Measurements from ENCODE around the gene NAPB. TPM values are rescaled to one million over a fixed set of nuclear protein-coding genes. Genes with fewer than 3 reads are reported as not detected.
"Not testable (repeated sequence)": the region's sequence is repeated elsewhere in the genome, so short reads cannot be mapped to it uniquely, and the experiment has no call there.

Gene NAPB
- total RNA-seq, 1 donor from 2014 or later: 74.1 TPM

DNA sequence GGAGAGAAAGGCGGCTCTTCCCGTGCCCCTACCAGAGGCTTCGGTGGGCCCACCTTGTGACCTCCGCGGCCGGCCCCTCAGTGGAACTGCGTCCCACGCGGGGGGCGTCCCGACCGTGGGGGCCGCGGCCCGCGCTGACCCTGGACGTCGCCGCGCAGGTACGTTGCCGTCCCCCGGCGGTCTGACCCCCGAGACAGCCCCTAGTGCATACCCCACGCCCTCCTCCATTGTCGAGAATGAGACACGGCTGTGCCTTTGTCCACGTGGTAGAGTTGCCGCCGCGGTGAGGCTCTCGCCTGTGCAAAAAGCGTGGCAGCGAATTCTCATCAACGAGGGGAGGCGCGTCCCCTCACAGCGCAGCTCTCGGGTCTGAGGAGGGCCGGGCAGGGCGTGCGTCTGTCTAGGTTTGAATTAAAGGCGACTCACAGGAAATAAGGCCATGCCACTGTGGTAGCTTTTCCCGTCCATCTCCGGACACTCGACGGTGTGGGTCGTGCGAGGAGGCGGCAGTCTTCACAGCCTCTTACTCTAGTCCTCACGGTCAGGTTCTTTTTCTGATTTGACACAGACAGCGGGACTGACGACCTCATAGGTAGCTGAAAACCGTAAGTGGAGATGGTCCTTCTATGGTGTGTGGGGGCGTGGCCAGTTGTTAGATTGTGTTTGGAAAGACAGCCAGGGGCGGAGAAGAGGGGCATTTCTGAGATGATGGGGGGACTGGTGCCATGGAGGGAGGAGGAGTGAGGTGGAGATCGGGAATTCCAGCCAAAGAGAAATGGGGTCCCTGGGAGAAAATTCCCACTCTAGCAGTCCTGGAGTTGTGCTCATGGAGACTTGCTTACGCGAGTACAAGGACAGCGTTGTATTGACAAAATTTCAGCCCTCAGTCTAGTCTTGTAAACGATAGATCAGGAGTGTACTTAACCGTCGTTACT lies 70.1 kb downstream of the NAPB start:
- Mint-ChIP-seq H3K9me3 (ENCODE audit: unreplicated experiment) (peaks cover 15% of the 10 kb centered on the region), H3K27ac (ENCODE audit: unreplicated experiment) (peak overlapping the region; percentile 40), H3K36me3 (ENCODE audit: unreplicated experiment) (no peaks in the 10 kb centered on the region), H3K4me3 (ENCODE audit: unreplicated experiment) (peak overlapping the region; percentile 93), H3K27me3 (ENCODE audit: unreplicated experiment) (peaks cover 5% of the 10 kb centered on the region), H3K4me1 (ENCODE audit: low read depth, unreplicated experiment) (peaks cover 9% of the 10 kb centered on the region)
- TF ChIP-seq, protein P1, sequence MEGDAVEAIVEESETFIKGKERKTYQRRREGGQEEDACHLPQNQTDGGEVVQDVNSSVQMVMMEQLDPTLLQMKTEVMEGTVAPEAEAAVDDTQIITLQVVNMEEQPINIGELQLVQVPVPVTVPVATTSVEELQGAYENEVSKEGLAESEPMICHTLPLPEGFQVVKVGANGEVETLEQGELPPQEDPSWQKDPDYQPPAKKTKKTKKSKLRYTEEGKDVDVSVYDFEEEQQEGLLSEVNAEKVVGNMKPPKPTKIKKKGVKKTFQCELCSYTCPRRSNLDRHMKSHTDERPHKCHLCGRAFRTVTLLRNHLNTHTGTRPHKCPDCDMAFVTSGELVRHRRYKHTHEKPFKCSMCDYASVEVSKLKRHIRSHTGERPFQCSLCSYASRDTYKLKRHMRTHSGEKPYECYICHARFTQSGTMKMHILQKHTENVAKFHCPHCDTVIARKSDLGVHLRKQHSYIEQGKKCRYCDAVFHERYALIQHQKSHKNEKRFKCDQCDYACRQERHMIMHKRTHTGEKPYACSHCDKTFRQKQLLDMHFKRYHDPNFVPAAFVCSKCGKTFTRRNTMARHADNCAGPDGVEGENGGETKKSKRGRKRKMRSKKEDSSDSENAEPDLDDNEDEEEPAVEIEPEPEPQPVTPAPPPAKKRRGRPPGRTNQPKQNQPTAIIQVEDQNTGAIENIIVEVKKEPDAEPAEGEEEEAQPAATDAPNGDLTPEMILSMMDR (IDR thresholded peaks at IDR 0.05; ENCODE audit: partially characterized antibody, unreplicated experiment): no peak
- DNase-seq: peak; percentile 54

DNA sequence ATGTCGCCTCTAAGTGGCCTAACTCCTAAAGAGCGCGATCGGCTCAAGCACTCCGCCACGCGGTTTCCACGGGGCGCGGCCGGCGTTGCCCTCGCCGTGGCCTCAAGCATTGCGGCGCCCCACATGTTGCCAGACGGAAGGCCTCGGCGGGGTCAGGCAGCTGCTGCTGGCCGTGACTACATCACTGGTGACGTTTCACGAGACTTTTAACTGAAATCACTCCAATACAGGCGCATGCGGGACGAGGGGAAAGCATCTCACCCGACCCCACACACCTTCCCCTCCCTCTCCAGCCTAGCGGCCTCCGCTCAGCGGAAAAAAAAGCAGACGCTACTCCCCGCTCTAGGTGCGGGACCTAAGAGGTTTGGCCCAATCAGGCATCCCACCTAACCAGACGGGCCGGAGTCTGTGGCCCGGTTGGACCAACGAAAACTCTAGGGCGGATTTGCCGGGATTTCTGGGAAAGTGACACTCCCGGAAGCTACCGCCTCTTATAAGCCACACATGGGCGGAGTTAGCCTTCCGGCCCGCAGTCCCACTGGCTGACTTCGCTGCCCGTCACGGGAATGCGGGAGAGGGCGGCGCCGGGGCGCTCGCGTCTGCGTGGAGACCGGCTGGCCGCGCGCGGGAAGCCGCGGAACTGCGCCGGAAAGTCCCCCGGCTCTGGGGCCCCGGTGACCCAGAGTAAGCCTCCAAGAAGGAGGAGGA lies 70.9 kb downstream of the NAPB start, which contains the start of gene NXT1:
NXT1 (plus strand) TSS at position 596 of the 708 bp plus-strand sequence. CDS start 3,251 bp downstream, outside the sequence.
- H3K4me3 Mint-ChIP-seq (ENCODE audit: unreplicated experiment): peak within 1 kb of the TSS; percentile 97
- H3K36me3 Mint-ChIP-seq (ENCODE audit: unreplicated experiment): no peaks in the 10 kb centered on the region
- H3K4me1 Mint-ChIP-seq (ENCODE audit: low read depth, unreplicated experiment): peaks cover 7% of the 10 kb centered on the region
- peaks cover 15% of the 10 kb centered on the region for H3K9me3 Mint-ChIP-seq (ENCODE audit: unreplicated experiment)
- H3K27me3 Mint-ChIP-seq (ENCODE audit: unreplicated experiment): peaks cover 5% of the 10 kb centered on the region
- TF ChIP-seq, protein P1 (IDR thresholded peaks at IDR 0.05; ENCODE audit: partially characterized antibody, unreplicated experiment): no peak
- H3K27ac Mint-ChIP-seq (ENCODE audit: unreplicated experiment): peak within 1 kb of the TSS; percentile 96
- peak; percentile 96 for DNase-seq

DNA sequence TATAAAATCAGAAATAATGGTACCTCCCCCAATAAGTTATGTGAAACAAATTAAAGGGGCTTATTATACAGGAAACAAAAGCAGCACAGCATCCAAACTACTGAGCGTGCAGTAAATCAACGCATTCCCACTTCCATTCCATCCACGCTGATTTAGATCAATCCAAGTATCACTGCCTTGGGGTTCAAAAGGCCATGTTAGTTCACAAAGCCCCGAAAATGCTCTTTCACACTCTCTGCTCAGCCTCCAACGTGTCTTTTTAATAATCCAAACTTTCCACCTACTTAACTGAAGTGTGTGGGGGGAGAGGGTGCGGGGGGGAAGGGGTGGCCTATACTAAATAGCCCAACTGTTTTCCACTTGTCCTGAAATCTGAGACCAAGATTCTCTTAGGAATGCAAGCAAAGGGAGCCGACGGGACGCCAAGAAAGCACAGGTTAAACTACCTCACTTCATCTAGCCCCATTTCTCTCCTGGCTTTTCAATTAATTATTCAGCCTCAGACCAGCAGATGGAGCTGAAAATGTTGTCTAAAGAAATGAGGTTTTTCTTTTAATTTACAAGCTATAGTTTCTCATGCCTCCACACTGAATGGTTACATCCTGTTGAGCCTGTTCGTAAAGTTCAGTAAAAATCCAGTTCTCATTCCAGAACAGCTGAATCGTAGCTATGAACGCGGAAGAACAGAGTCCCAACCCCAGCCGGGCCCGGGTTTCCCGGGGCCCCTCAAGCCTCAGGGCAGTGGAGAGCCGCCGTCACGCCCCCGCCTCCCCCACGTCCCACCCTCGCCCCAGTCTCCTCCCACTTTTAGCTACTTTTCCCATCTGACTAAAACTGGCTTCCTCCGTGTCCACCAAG lies 71.7 kb downstream of the NAPB start:
- DNase-seq: peak; percentile 66
- peaks cover 15% of the 10 kb centered on the region for H3K9me3 Mint-ChIP-seq (ENCODE audit: unreplicated experiment)
- peak overlapping the region; percentile 97 for H3K4me3 Mint-ChIP-seq (ENCODE audit: unreplicated experiment)
- H3K36me3 Mint-ChIP-seq (ENCODE audit: unreplicated experiment): no peaks in the 10 kb centered on the region
- H3K27ac Mint-ChIP-seq (ENCODE audit: unreplicated experiment): peak overlapping the region; percentile 96
- peaks cover 5% of the 10 kb centered on the region for H3K27me3 Mint-ChIP-seq (ENCODE audit: unreplicated experiment)
- H3K4me1 Mint-ChIP-seq (ENCODE audit: low read depth, unreplicated experiment): peaks cover 7% of the 10 kb centered on the region
- TF ChIP-seq, protein P1 (IDR thresholded peaks at IDR 0.05; ENCODE audit: partially characterized antibody, unreplicated experiment): peak; percentile 9

DNA sequence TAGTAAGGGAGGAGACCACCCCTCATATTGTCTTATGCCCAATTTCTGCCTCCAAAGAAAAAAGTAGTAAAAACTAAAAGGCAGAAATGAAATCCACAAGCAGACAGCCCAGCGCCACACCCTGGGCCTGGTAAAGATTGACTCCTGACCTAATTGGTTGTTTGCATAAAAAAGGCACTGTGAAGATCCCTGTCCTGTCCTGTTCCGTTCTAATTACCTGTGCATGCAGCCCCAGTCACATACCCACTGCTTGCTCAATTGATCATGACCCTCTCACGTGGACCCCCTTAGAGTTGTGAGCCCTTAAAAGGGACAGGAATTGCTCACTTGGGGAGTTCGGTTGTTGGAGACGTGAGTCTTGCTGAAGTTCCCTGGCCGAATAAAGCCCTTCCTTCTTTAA lies 72.8 kb downstream of the NAPB start:
- not testable (repeated sequence) for H3K4me1 Mint-ChIP-seq (ENCODE audit: low read depth, unreplicated experiment); H3K36me3 Mint-ChIP-seq (ENCODE audit: unreplicated experiment); H3K27me3 Mint-ChIP-seq (ENCODE audit: unreplicated experiment); DNase-seq; H3K27ac Mint-ChIP-seq (ENCODE audit: unreplicated experiment)
- Mint-ChIP-seq H3K9me3 (ENCODE audit: unreplicated experiment) (peaks cover 15% of the 10 kb centered on the region), H3K4me3 (ENCODE audit: unreplicated experiment) (peak overlapping the region; percentile 58)

DNA sequence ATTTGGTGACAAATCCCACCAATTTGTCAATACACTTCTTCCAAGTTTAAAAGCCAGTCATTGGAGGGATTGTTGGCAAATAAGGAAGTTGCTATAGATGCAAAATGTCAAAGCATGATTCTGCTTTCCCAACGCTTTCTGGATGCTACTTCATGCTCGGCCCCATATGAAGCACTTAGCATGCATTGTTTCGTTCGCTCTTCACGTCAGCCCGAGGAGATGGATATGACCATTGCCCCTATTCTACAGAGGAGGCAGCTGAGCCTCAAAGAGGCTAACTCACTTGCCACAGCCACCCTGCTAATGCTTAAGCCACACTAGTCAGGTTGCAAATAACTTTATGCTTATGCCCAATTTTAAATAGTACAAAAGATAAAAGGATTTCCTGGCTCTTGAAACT lies 73.5 kb downstream of the NAPB start:
- Mint-ChIP-seq H3K9me3 (ENCODE audit: unreplicated experiment) (peaks cover 15% of the 10 kb centered on the region), H3K4me3 (ENCODE audit: unreplicated experiment) (no peak overlapping the region), H3K27me3 (ENCODE audit: unreplicated experiment) (peaks cover 5% of the 10 kb centered on the region), H3K4me1 (ENCODE audit: low read depth, unreplicated experiment) (peaks cover 7% of the 10 kb centered on the region), H3K36me3 (ENCODE audit: unreplicated experiment) (no peaks in the 10 kb centered on the region), H3K27ac (ENCODE audit: unreplicated experiment) (no peak overlapping the region)
- DNase-seq: no peak
- TF ChIP-seq, protein P1 (IDR thresholded peaks at IDR 0.05; ENCODE audit: partially characterized antibody, unreplicated experiment): no peak

Data from glutamatergic neuron (in vitro differentiated cells).